HG03457 (cell line): ENCODE data around the gene YTHDF1.

ENCODE experiments used
- ATAC-seq: cut with Tn5 transposase; IDR thresholded peaks from one replicate; pipeline ENCODE4 v1.9.1; 2021; ENCODE audit warnings: moderate number of reproducible peaks; ENCODE audit not compliant: unreplicated experiment

YTHDF1 gene

DNA sequence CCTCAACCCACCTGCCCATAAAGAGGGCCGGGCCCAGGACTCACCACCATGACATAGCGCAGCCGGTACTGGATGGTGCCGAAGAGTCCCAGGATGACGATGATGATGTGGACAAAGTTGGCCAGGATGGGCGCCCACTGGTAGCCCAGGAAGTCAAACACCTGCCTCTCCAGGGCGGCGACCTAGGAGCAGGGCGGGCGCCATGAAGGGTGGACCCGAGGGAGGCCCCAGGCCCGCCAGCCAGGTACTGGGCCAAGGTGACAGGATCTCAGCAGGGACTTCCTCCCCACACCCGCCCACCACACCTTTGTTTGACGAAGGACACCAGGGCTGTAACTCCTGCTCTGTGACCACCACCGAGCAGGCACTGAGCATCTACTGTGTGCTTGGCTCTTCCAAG lies 34.0 kb upstream of the YTHDF1 start:
- no peak for ATAC-seq

GRCh38 chr20:63248835-63249591 lies 33.1 kb upstream of the YTHDF1 start:
- ATAC-seq, result no peak

DNA sequence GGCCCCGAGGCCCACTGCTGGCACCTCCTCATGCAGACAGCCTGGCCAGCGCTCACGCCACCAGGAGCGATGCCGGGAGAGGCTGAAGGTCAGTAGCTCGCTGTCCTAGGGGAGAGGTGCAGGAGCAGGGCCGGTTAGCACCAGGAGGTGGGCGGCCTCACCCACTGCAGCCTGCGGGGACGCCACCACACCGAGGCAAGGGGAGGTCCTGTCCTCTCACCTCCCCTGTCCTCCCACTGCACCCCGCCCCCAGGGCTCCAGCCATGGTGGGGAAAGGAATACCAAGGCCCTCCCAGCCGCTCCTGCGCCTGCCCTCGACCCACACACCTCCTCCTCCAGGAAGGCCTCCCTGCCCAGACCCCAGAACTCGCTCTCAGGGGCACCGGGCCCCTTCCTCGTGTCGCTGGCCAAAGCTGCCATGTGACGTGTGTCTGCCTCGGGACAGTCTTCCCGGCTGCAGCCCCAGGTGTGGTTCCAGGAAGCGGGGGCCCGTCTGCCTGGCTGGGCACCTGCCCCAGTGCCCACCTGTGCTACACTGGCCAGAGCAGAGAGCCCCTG lies 31.8 kb upstream of the YTHDF1 start:
- ATAC-seq, result no peak

DNA sequence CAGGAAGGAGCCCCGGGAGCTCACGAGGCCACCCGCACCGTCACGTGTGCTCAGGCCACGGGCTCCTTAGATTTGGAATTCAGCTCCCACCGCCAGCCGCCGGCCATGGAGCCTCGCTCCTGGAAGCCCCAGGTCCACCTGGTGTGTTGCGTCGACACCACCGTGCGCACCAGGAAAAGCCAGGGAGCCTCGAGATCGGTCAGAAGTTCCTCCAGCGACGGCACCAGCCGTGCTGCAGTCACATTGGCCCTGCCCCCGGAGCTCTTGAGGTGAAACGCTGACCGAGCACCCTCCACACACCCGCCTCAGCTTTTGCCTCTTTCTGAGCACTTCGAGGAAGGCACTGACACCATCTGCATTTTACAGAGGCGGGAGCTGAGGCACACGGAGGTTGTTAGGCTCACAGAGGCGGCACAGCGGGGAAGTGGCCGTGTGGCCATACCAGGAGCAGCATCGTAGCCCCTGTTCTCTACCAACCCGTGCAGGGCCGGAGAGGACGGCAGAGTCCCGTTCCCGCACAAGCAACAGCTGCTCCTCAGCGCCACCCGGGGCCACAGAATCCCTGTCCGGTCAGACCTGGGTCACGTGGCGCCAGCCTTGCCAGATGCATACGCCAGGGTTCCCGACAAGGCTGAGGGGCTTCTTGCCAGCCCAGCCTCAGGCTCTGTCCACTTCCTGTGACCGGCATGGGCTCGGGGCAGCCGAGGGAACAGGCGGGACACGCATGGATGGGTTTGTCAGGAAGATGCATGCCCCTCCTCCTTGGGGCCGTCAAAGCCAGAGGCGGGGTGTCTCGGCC lies 30.8 kb upstream of the YTHDF1 start:
- ATAC-seq, result no peak

DNA sequence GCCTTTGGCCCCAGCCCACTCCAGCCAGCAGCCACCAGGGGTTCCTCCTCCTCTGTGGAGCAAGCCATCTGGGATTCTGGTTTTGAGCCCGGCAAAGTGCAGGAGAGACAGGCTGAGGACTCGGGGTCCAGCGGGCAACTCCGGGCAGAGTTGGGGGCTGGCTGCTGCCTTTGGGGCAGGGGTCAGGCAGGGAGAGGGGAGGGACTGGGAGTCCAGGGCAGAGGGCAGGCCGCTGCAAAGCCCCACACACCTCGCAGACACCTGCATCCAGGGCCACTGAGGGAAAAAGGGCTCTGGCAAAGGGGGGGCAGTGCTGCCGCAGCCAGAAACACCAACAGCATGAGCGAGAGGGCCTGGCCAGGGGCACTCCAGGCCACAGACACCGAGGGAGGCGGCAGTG lies 28.5 kb upstream of the YTHDF1 start:
- ATAC-seq, result no peak

- ATAC-seq, result no peak
Observed at GRCh38 chr20:63243604-63244247, 27.8 kb upstream of the YTHDF1 start.

- ATAC-seq, result no peak
Observed at GRCh38 chr20:63242736-63243135, 26.8 kb upstream of the YTHDF1 start.

DNA sequence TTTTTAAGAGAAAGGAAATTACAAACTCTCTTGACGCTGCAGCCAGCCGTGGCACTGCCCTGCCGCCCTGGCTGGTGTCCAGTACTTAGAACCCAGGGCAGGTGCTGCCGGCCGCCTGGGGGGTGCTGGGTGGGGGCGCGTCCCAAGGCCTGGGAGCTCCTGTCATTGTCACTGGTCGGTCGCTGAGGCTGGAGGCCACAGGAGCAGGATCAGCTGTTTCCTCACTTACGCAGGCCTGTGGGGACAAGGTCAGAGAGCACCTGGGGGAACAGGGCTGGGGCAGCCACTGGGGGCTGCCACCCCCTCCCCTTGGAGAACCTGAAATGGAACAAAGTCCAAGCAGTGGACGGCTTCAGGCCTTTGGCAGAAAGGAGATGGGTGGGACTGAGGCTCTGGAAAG lies 25.3 kb upstream of the YTHDF1 start:
- no peak for ATAC-seq

GRCh38 chr20:63240004-63240403 lies 24.1 kb upstream of the YTHDF1 start:
- no peak for ATAC-seq

DNA sequence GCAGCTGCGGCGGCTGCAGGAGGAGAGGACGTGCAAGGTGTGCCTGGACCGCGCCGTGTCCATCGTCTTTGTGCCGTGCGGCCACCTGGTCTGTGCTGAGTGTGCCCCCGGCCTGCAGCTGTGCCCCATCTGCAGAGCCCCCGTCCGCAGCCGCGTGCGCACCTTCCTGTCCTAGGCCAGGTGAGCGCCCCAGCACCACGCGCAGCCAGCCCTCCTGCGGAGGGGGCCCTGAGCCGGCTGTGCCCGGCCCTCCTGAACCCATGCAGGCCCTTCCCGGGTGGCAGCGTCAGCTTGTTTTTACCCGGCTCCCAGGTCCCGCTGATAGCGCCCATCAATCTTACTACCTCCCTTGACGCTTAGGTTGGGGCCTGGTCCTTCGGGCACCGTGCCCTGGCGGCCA lies 23.5 kb upstream of the YTHDF1 start:
- ATAC-seq, result no peak

DNA sequence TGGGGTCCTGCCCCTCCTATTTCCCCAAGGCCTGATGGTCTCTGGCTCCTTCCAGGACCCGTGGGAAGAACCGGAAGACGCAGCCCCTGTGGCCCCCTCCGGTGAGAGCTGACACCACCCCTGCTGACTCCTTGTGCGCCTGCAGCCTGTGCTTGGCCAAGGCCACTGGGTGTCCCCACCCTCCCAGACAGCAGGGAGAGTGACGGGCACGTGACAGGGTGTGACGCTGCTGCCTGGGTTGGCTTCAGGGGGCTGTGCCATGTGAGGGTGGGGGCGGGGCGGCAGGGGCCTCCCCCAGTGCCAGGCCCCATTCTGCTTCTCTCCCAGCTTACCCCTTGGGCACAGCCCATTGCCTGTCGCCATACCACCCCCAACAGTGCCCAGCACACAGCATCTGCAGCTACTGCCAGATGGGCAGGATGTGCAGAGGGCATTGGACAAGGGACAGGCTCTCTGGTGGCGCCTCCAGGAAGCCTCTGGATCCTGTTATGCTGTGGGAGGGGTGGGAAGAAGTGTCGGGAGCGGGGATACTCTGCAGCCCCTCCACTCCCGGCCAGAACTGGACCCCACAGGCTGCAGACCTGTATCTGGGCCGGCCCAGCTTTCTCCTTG lies 22.7 kb upstream of the YTHDF1 start:
- no peak for ATAC-seq

DNA sequence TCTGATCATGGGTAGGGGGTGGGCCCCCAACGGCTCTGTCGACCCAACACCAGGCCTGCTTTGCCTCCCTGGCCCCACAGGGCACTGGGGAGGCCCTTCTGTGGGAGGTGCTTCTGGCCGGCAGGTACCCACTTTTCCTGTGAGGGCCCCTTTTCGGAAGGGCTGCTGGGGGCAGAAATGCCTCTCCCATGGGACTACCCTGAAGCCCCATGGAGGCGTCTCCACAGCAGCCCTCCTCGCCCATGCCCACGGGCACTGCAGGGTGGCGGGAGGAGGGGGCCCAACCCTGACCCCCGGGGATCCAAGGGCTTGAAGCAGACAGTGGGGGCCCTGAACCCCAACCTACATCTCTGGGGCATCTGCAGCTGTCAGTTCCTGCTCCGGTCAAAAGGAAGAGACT lies 22.1 kb upstream of the YTHDF1 start:
- ATAC-seq, result no peak

GRCh38 chr20:63236116-63236837 lies 20.3 kb upstream of the YTHDF1 start:
- ATAC-seq, result no peak

- no peak for ATAC-seq
Observed at GRCh38 chr20:63235399-63235983, 19.6 kb upstream of the YTHDF1 start, which contains the start of gene BIRC7. Gene BIRC7 (plus strand): TSS chr20:63235905. CDS start chr20:63236097, 192 bp downstream.

- no peak for ATAC-seq
Observed at GRCh38 chr20:63234693-63235398, 18.9 kb upstream of the YTHDF1 start.

GRCh38 chr20:63233924-63234323 lies 18.0 kb upstream of the YTHDF1 start:
- no peak for ATAC-seq

GRCh38 chr20:63233061-63233344 lies 17.1 kb upstream of the YTHDF1 start:
- ATAC-seq, result no peak

- ATAC-seq, result no peak
Observed at GRCh38 chr20:63232235-63233060, 16.5 kb upstream of the YTHDF1 start.

- no peak for ATAC-seq
Observed at GRCh38 chr20:63230800-63231268, 14.9 kb upstream of the YTHDF1 start.
